IMR-90 (cell line): ENCODE data around the gene LRRC70. TPM values are rescaled to one million over a fixed set of nuclear protein-coding genes. Genes with fewer than 3 reads are reported as not detected.

Experiments used
- ATAC-seq: fragments of 200-7000 bp; cut with Tn5 transposase; 2 replicates; pipeline ENCODE4 v1.9.1; 2020; ENCODE audit warnings: low read depth, mild to moderate bottlenecking, moderate library complexity
- BruUV-seq: library from RNA; stranded (reverse); fragments of 400-500 nt; replicated peaks from 2 replicates; lab custom pipeline; 2021; lab: Mats Ljungman, UMichigan
- CTCF ChIA-PET: fragments of 300-600 bp; formaldehyde crosslinking; extraction: SDS; loops from one replicate; lab custom pipeline; 2021; ENCODE audit warnings: antibody characterized with exemption; lab: Yijun Ruan, JAX
- POLR2A ChIA-PET: fragments of 300-600 bp; sonication (Branson Sonifier 250); formaldehyde crosslinking; loops from one replicate; lab custom pipeline; 2022; ENCODE audit warnings: antibody characterized with exemption; ENCODE audit not compliant: unreplicated experiment; lab: Charles Lee
- DNase-seq: peaks from one replicate; pipeline ENCODE4 v3.0.0; 2013
- H2AFZ ChIP-seq: replicated peaks from 2 replicates; pipeline ENCODE3; 2013; ENCODE audit warnings: low read length, mild to moderate bottlenecking; ENCODE audit not compliant: poor library complexity
- H2AK5ac ChIP-seq: 2 replicates; pipeline ENCODE4 v1.6.1; 2013; ENCODE audit warnings: low read depth, low read length, inconsistent platforms
- H2AK9ac ChIP-seq: replicated peaks from 2 replicates; pipeline ENCODE3; 2013; ENCODE audit warnings: mild to moderate bottlenecking, low read depth, low read length, moderate library complexity; ENCODE audit not compliant: poor library complexity
- H2BK120ac ChIP-seq: 2 replicates; pipeline ENCODE4 v1.6.1; 2013; ENCODE audit warnings: low read depth, low read length, inconsistent platforms
- H2BK15ac ChIP-seq: 3 replicates; pipeline ENCODE4 v1.6.1; 2013; ENCODE audit warnings: low read depth, low read length, inconsistent platforms
- H2BK20ac ChIP-seq: 2 replicates; pipeline ENCODE4 v1.6.1; 2013; ENCODE audit warnings: low read depth, mild to moderate bottlenecking, inconsistent platforms, low read length, moderate library complexity
- H2BK5ac ChIP-seq: 2 replicates; pipeline ENCODE4 v1.6.1; 2013; ENCODE audit warnings: mild to moderate bottlenecking, low read depth, low read length, inconsistent platforms; ENCODE audit not compliant: poor library complexity, severe bottlenecking
- H3K14ac ChIP-seq: replicated peaks from 2 replicates; pipeline ENCODE4 v1.6.1; 2013; ENCODE audit warnings: low read depth, low read length, inconsistent platforms
- H3K18ac ChIP-seq: 2 replicates; pipeline ENCODE4 v1.6.1; 2013; ENCODE audit warnings: low read depth, low read length, control low read depth
- H3K23ac ChIP-seq: 2 replicates; pipeline ENCODE4 v1.6.1; 2013; ENCODE audit warnings: low read depth, low read length, inconsistent platforms
- H3K27ac ChIP-seq: 2 replicates; pipeline ENCODE4 v1.5.1; 2013; ENCODE audit warnings: mild to moderate bottlenecking, control low read depth, low read length; ENCODE audit not compliant: insufficient read depth
- H3K27me3 ChIP-seq: 2 replicates; pipeline ENCODE4 v1.6.1; 2013; ENCODE audit warnings: low read length; ENCODE audit not compliant: control insufficient read depth, insufficient read depth
- H3K36me3 ChIP-seq: 2 replicates; pipeline ENCODE4 v1.6.1; 2013; ENCODE audit warnings: low read length, mixed read lengths; ENCODE audit not compliant: control insufficient read depth, insufficient read depth
- H3K4ac ChIP-seq: 2 replicates; pipeline ENCODE4 v1.6.1; 2013; ENCODE audit warnings: low read depth, low read length, inconsistent platforms
- H3K4me1 ChIP-seq: 2 replicates; pipeline ENCODE4 v1.6.1; 2013; ENCODE audit warnings: low read length, mixed read lengths; ENCODE audit not compliant: control insufficient read depth, insufficient read depth
- H3K4me2 ChIP-seq: 2 replicates; pipeline ENCODE4 v1.6.1; 2013; ENCODE audit warnings: low read depth, mild to moderate bottlenecking, control low read depth, low read length, moderate library complexity
- H3K4me3 ChIP-seq: 2 replicates; pipeline ENCODE4 v1.5.1; 2013; ENCODE audit warnings: low read depth, mild to moderate bottlenecking, control low read depth, low read length, moderate library complexity; ENCODE audit not compliant: insufficient read depth
- H3K56ac ChIP-seq: 2 replicates; pipeline ENCODE4 v1.6.1; 2013; ENCODE audit warnings: low read length, inconsistent platforms; ENCODE audit not compliant: insufficient read depth; ENCODE audit errors: extremely low read depth
- H3K79me1 ChIP-seq, 2 experiments: 2 replicates each; pipeline ENCODE4 v1.6.1; 2013; ENCODE audit warnings: low read length in 2 of 2, inconsistent platforms in 1 of 2, low read depth in 1 of 2
- H3K9ac ChIP-seq: 2 replicates; pipeline ENCODE4 v1.6.1; 2013; ENCODE audit warnings: low read depth, low read length, control low read depth
- H3K9me1 ChIP-seq: 2 replicates; pipeline ENCODE4 v1.6.1; 2013; ENCODE audit warnings: low read length, inconsistent platforms; ENCODE audit not compliant: insufficient read depth
- H3K9me3 ChIP-seq: 2 replicates; pipeline ENCODE4 v1.6.1; 2013; ENCODE audit warnings: low read length; ENCODE audit not compliant: control insufficient read depth, insufficient read depth
- H4K20me1 ChIP-seq: 2 replicates; pipeline ENCODE4 v1.6.1; 2013; ENCODE audit warnings: low read length, inconsistent platforms; ENCODE audit not compliant: insufficient read depth
- H4K5ac ChIP-seq: 2 replicates; pipeline ENCODE4 v1.6.1; 2013; ENCODE audit warnings: mild to moderate bottlenecking, low read depth, low read length, control low read depth
- H4K8ac ChIP-seq, 2 experiments: 2 replicates each; pipeline ENCODE4 v1.6.1; 2013; ENCODE audit warnings: low read depth in 2 of 2, low read length in 2 of 2, control low read depth in 1 of 2, inconsistent platforms in 1 of 2
- H4K91ac ChIP-seq: 2 replicates; pipeline ENCODE4 v1.6.1; 2013; ENCODE audit warnings: low read depth, low read length, inconsistent platforms; ENCODE audit not compliant: insufficient read depth
- CHD1 ChIP-seq: IDR thresholded peaks from 2 replicates; pipeline ENCODE4 v1.6.1; 2012; ENCODE audit warnings: low read depth, low read length, improper control_type of control experiment
- ELK1 ChIP-seq: fragments of 150-350 bp; IDR thresholded peaks from 2 replicates; pipeline ENCODE4 v1.6.1; 2016; ENCODE audit warnings: low read depth, mild to moderate bottlenecking, low read length, moderate library complexity, borderline replicate concordance
- FOS ChIP-seq: fragments of 150-350 bp; IDR thresholded peaks from 2 replicates; pipeline ENCODE4 v1.6.1; 2016; ENCODE audit warnings: low read depth, low read length
- MAFK ChIP-seq: IDR thresholded peaks from 2 replicates; pipeline ENCODE4 v1.6.1; 2012; ENCODE audit warnings: low read depth, low read length, improper control_type of control experiment
- MAZ ChIP-seq: IDR thresholded peaks from 2 replicates; pipeline ENCODE4 v1.6.1; 2012; ENCODE audit warnings: low read depth, mild to moderate bottlenecking, low read length, improper control_type of control experiment, moderate library complexity, borderline replicate concordance
- RCOR1 ChIP-seq: IDR thresholded peaks from 2 replicates; pipeline ENCODE4 v1.6.1; 2012; ENCODE audit warnings: mild to moderate bottlenecking, low read length, improper control_type of control experiment; ENCODE audit not compliant: insufficient replicate concordance
- RFX5 ChIP-seq: IDR thresholded peaks from 2 replicates; pipeline ENCODE4 v1.8.0; 2012; ENCODE audit warnings: low read depth, mild to moderate bottlenecking, low read length, moderate library complexity
- WGBS, 2 experiments: methylation state at CpG; one replicate each; pipeline versions ENCODE4 v1.1.5 to v1.1.7; 2013; ENCODE audit warnings: missing lambda C conversion rate in 2 of 2; ENCODE audit not compliant: insufficient read length in 1 of 2; ENCODE audit errors: extremely low coverage in 2 of 2; 5-methylcytosine and 5-hydroxymethylcytosine counted together
- dilution Hi-C: fragments of 300-500 bp; cut with HindIII; formaldehyde crosslinking; loops from one replicate; pipeline ENCODE4 v1.14.3; 2018; ENCODE audit warnings: low sequenced_read_pairs; ENCODE audit not compliant: unreplicated experiment
- in situ Hi-C: fragments of 300-500 bp; cut with MboI; formaldehyde crosslinking; loops from 3 replicates; pipeline ENCODE4 v1.14.3; 2019; ENCODE audit warnings: low sequenced_read_pairs, inconsistent platforms, mixed read lengths
- intact Hi-C: fragments of 100-400 bp; cut with micrococcal nuclease; formaldehyde crosslinking; loops from 2 replicates; pipeline ENCODE4 v1.10.0; 2022
- polyA plus RNA-seq, 3 experiments: library from polyadenylated mRNA; depleted of rRNA; stranded (reverse); fragments of >200 nt; gene quantifications; 2 replicates each; pipeline ENCODE4 v1.2.3, GENCODE V29; 2012; ENCODE audit warnings: low replicate concordance in 1 of 3
- total RNA-seq: library from RNA; depleted of rRNA; stranded (reverse); fragments of >200 nt; gene quantifications from 2 replicates; pipeline ENCODE4 v1.2.3, GENCODE V29; 2012

Gene LRRC70
- total and polyA plus RNA-seq, 2 of the 4 experiments (the other 2 are of a cell fraction): 0.19 to 0.36 TPM

- Histone ChIP-seq H2BK15ac (no peak overlapping the region), H2BK20ac (no peak overlapping the region), H3K23ac (no peak overlapping the region), H2AK9ac (no peak overlapping the region), H3K4me3 (no peak overlapping the region), H2BK5ac (no peak overlapping the region), H3K56ac (no peak overlapping the region), H3K4me2 (no peak overlapping the region), H3K18ac (no peak overlapping the region), H3K9me3 (no peaks in the 10 kb centered on the region), H3K9ac (no peak overlapping the region), H4K91ac (no peak overlapping the region), H4K20me1 (no peaks in the 10 kb centered on the region), H3K9me1 (peaks cover 2% of the 10 kb centered on the region; the same call in 1 of the 2 replicates), H4K8ac (no peak overlapping the region), H3K36me3 (no peaks in the 10 kb centered on the region), H3K14ac (no peak overlapping the region), H2AK5ac (no peak overlapping the region), H2AFZ (no peak overlapping the region), H4K5ac (no peak overlapping the region), H3K27ac (no peak overlapping the region), H3K4ac (no peak overlapping the region), H3K27me3 (no peaks in the 10 kb centered on the region), H2BK120ac (no peak overlapping the region), H3K79me1 (0 out of 4 replicates have a peak, but pooled peaks cover 0 to 4% of the 10 kb centered on the region in 2 experiments), H3K4me1 (no peaks in the 10 kb centered on the region)
- dilution Hi-C loops (no loop called here), in situ Hi-C loops (no loop called here), intact Hi-C loops (no loop called here)
- no TSS peak for BruUV-seq
- DNase-seq (no peak), ATAC-seq (no peak)
- whole genome bisulfite sequencing, 2 experiments: no CpG with 5 or more reads among the region's 2 CpGs
- no peak for TF ChIP-seq MAFK
- no peak for TF ChIP-seq FOS
- TF ChIP-seq CHD1: no peak
- no peak for TF ChIP-seq MAZ
- TF ChIP-seq RFX5: no peak
- TF ChIP-seq ELK1: no peak
- no peak for TF ChIP-seq RCOR1
- ChIA-PET CTCF (no interaction called here), POLR2A (no interaction called here)
These were observed 38.1 kb downstream of the LRRC70 start for GRCh38 chr5:62616615-62617277.
